T-helper 17 cell (primary cell): ENCODE results near the gene MAMDC2. TPM values are rescaled to one million over a fixed set of nuclear protein-coding genes. Genes with fewer than 3 reads are reported as not detected.
A peak's percentile ranks its signal among the peaks of the same experiment; 100 is the strongest.
"Not testable (repeated sequence)": the region's sequence is repeated elsewhere in the genome, so short reads cannot be mapped to it uniquely, and the experiment has no call there.

Source experiments
- ATAC-seq: fragments of 150-1000 bp; cut with Tn5 transposase; 2 replicates; pipeline ENCODE4 v1.10.0; 2021; ENCODE audit warnings: mild to moderate bottlenecking, moderate library complexity
- DNase-seq, 3 donors: peaks; one replicate each; pipeline versions ENCODE4 v3.0.0 to v3.0.0-alpha.2; 2020 to 2021
- H3K9me3 ChIP-seq: one replicate; pipeline ENCODE4 v1.7.0; 2013; ENCODE audit warnings: low read length, mild to moderate bottlenecking; ENCODE audit not compliant: control insufficient read depth, poor library complexity, severe bottlenecking
- H3K27ac Mint-ChIP-seq: one replicate; pipeline ENCODE4 v1.8.0; 2022; ENCODE audit warnings: mild to moderate bottlenecking, moderate library complexity, mixed read lengths
- H3K27me3 Mint-ChIP-seq: one replicate; pipeline ENCODE4 v1.8.0; 2022; ENCODE audit warnings: mixed read lengths
- H3K36me3 Mint-ChIP-seq: one replicate; pipeline ENCODE4 v1.8.0; 2022; ENCODE audit warnings: low read depth, mixed read lengths
- H3K4me1 Mint-ChIP-seq: one replicate; pipeline ENCODE4 v1.8.0; 2022; ENCODE audit warnings: mild to moderate bottlenecking, mixed read lengths
- H3K4me3 Mint-ChIP-seq: one replicate; pipeline ENCODE4 v1.8.0; 2022; ENCODE audit warnings: mild to moderate bottlenecking, moderate library complexity, mixed read lengths
- total RNA-seq, 4 donors: library from RNA in 2 of 4; stranded (reverse) in 2 of 4; gene quantifications; one replicate each; pipeline ENCODE4 v1.2.3 and lab custom pipeline; 2022 to 2026

MAMDC2 gene
- total RNA-seq, 2 donors from 2014 or later: 0.07 TPM; not detected in 1

DNA sequence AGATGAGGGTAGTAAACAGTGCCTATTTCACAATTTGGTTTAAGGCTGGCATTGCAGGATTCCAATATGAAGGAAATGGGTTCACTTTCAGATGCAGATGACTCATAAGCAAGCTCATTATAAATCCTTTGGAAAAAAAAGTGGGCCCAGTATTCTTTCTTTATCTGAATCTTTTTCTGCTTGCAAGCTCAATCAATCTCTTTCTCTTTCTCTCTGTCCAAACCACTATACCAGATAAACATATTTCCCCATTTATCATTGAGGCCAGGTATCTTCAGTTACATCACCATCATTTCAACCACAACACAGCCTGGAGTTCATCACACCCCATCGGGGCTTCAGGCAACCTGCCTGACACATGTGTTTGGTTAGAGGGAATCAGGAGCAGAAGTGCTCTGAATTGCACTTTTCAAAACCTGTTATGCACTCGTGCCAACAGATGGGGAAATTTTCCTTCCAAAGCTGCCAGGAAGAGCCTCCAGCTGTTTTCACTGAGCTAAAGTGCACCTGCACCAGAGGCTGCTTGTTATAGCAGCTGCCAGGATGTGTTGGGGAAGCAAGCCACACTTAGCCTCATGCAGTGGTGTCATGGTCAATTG, 30.0 kb upstream of the MAMDC2 start:
- H3K9me3 ChIP-seq: no peaks in the 10 kb centered on the region
- Mint-ChIP-seq H3K4me1 (no peaks in the 10 kb centered on the region), H3K4me3 (no peak overlapping the region), H3K27ac (no peak overlapping the region), H3K36me3 (no peaks in the 10 kb centered on the region), H3K27me3 (peaks cover 6% of the 10 kb centered on the region)
- ATAC-seq (no peak), DNase-seq (no peak)

DNA sequence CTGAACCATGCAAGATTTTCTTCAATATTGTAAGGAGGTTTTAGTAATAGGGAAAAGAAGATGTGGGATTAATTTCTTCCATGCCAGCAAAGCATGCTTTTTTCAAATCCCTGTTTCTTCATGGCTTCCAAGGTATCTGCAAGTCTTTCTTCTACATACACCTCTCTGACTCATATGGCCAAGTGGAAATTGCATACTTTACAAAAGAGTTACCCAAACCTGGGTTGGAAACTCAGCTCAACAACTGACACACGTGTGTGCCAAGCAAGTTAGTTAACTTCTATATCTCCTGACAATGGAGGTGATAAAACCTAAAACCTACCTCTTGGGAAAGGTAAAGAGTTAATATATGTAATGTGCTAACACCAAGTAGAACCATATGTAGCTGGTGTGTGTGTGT, 28.5 kb upstream of the MAMDC2 start:
- DNase-seq (no peak), ATAC-seq (no peak)
- no peaks in the 10 kb centered on the region for H3K36me3 Mint-ChIP-seq
- no peak overlapping the region for H3K27ac Mint-ChIP-seq
- H3K27me3 Mint-ChIP-seq: peaks cover 12% of the 10 kb centered on the region
- no peak overlapping the region for H3K4me3 Mint-ChIP-seq
- no peaks in the 10 kb centered on the region for H3K4me1 Mint-ChIP-seq
- no peaks in the 10 kb centered on the region for H3K9me3 ChIP-seq

GRCh38 chr9:70020217-70020616, 23.4 kb upstream of the MAMDC2 start:
- DNase-seq (no peak), ATAC-seq (no peak)
- no peaks in the 10 kb centered on the region for H3K36me3 Mint-ChIP-seq
- no peak overlapping the region for H3K27ac Mint-ChIP-seq
- no peaks in the 10 kb centered on the region for H3K9me3 ChIP-seq
- no peak overlapping the region for H3K4me3 Mint-ChIP-seq
- H3K27me3 Mint-ChIP-seq: peaks cover 27% of the 10 kb centered on the region
- H3K4me1 Mint-ChIP-seq: no peaks in the 10 kb centered on the region

- Mint-ChIP-seq H3K27me3 (peaks cover 31% of the 10 kb centered on the region), H3K4me3 (no peak overlapping the region), H3K4me1 (no peaks in the 10 kb centered on the region), H3K36me3 (no peaks in the 10 kb centered on the region), H3K27ac (no peak overlapping the region)
- no peak for ATAC-seq
- DNase-seq: no peak
- no peaks in the 10 kb centered on the region for H3K9me3 ChIP-seq
These were observed 22.6 kb upstream of the MAMDC2 start for GRCh38 chr9:70020991-70021571.

DNA sequence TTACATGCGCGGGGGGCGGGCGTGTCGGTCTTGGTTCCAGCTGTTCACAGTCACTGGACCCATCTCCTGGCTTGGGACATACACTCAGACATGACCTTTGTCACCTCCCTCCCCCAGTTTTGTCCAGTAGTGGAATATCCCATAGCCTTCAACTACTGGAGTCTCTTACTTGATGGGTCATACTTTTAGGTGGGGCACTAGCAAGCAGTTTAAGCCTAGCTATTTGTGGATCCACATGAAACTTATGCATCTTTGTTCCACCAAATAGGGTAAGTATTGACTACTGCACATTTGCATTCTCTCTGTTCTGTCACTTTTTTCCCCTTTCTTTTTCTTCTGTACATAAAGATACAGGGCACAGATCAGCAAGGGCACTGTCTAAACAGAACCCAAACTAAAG, 15.4 kb upstream of the MAMDC2 start:
- no peak for DNase-seq
- Mint-ChIP-seq H3K4me1 (no peaks in the 10 kb centered on the region), H3K36me3 (no peaks in the 10 kb centered on the region), H3K27me3 (peaks cover 17% of the 10 kb centered on the region), H3K4me3 (no peak overlapping the region), H3K27ac (no peak overlapping the region)
- no peak for ATAC-seq
- no peaks in the 10 kb centered on the region for H3K9me3 ChIP-seq

DNA sequence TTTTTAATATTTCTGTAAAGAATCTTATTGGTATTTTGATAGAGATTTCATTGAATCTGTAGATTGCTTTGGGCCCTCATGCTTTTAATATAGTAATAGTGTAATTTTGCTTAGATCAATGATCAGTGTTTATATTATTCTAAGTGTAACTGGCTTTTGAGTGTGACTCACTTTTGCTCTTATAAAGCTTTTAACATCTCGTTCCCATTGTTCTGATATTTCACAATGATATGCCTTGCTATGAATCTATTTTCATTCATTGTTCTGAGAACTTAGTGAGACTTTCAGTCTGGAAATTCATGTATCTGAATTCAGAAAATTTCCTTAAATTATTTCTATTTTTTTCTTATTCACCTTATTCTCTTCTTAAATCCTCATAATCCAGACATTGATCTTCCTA, 13.5 kb upstream of the MAMDC2 start:
- H3K27ac Mint-ChIP-seq: no peak overlapping the region

DNA sequence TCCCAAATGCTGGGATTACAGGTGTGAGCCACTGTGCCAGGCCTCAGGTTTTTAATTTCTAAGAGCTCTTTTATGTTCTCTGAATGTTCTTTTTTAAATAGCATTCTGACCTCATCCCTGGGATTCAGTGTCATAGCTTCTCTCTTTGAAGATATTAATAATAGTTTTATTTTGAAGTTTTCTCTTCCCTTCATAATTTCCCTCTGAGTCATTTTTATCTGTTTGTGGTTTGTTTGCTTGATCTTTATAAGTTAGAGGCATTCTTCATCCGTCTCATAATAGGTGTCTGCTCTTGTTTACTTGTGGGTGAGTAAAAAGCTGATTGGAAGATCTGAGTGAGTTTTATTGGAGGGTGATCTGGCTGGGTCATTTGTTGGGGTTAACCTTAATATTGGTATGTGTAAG, 12.5 kb upstream of the MAMDC2 start:
- Mint-ChIP-seq H3K27me3 (peaks cover 3% of the 10 kb centered on the region), H3K27ac (no peak overlapping the region)

More for the DNA sequence above, 13.5 kb upstream of the MAMDC2 start:
- H3K4me1 Mint-ChIP-seq: no peaks in the 10 kb centered on the region
- no peak for ATAC-seq
- H3K36me3 Mint-ChIP-seq: no peaks in the 10 kb centered on the region
- DNase-seq: no peak
- no peaks in the 10 kb centered on the region for H3K9me3 ChIP-seq
- H3K27me3 Mint-ChIP-seq: peaks cover 7% of the 10 kb centered on the region
- H3K4me3 Mint-ChIP-seq: no peak overlapping the region

GRCh38 chr9:70034271-70034711, 9.4 kb upstream of the MAMDC2 start:
- no peak for DNase-seq
- Mint-ChIP-seq H3K27ac (no peak overlapping the region), H3K4me1 (no peaks in the 10 kb centered on the region), H3K27me3 (no peaks in the 10 kb centered on the region), H3K36me3 (no peaks in the 10 kb centered on the region), H3K4me3 (no peak overlapping the region)
- ATAC-seq: no peak
- no peaks in the 10 kb centered on the region for H3K9me3 ChIP-seq

More for the DNA sequence above, 12.5 kb upstream of the MAMDC2 start:
- ATAC-seq: no peak
- no peaks in the 10 kb centered on the region for H3K9me3 ChIP-seq
- Mint-ChIP-seq H3K36me3 (no peaks in the 10 kb centered on the region), H3K4me1 (no peaks in the 10 kb centered on the region), H3K4me3 (no peak overlapping the region)
- DNase-seq: no peak

DNA sequence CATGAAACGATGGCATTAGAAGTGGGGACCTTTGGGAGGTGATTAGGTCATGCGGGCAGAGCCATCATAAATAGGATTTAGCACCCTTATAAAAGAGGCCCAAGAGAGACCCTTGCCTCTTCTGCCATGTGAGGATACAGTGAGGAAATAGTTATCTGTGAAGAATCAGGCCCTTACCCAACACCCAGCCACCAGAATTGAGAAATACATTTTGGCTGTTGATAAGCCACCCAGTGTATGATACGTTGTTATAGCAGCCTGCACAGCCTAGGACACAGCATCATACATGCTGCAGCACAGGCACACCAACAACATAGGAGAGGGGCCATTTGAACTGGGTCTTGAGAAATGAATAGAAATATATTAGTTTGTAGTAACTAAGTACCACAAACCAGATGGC, 8.0 kb upstream of the MAMDC2 start:
- DNase-seq (no peak), ATAC-seq (no peak)
- no peak overlapping the region for H3K4me3 Mint-ChIP-seq
- no peaks in the 10 kb centered on the region for H3K9me3 ChIP-seq
- no peak overlapping the region for H3K27ac Mint-ChIP-seq
- H3K4me1 Mint-ChIP-seq: no peaks in the 10 kb centered on the region
- H3K27me3 Mint-ChIP-seq: no peaks in the 10 kb centered on the region
- H3K36me3 Mint-ChIP-seq: no peaks in the 10 kb centered on the region

DNA sequence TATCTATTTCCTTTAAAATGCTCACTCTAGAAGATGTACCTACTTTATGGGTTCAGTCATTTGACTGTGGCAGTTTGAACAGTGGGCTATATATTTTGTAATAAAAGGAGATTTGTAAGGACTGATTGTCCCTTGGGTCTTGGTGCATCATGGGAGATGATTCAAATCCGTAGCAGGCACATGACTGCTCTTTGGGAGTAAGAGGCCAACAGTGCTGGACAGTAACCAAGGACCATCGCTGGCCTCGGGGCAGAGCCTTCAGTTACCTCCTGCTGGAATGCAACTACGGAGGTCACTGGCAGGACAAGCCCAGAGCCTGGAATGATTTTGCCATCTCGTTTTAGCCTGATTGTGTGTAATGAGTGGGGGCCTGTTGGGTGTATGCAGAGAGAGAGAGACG, 7.0 kb upstream of the MAMDC2 start:
- Mint-ChIP-seq H3K36me3 (peaks cover 1% of the 10 kb centered on the region), H3K27ac (no peak overlapping the region), H3K4me3 (no peak overlapping the region), H3K4me1 (no peaks in the 10 kb centered on the region), H3K27me3 (peaks cover 2% of the 10 kb centered on the region)
- ATAC-seq (no peak), DNase-seq (no peak)
- no peaks in the 10 kb centered on the region for H3K9me3 ChIP-seq

DNA sequence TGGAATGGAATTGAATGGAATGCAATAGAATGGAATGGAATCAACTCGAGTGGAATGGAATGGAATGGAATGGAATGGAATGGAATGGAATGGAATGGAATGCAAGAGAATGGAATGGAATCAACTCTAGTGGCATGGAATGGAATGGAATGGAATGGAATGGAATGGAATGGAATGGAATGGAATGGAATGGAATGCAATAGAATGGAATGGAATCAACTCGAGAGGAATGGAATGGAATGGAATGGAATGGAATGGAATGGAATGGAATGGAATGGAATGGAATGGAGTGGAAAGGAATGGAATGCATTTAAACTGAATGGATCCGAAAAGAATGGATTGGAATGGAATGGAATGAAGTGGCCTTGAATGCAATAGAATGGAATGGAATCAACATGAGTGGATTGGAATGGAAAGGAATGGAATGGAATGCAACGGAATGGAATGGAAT, 5.5 kb upstream of the MAMDC2 start:
- ATAC-seq, H3K9me3 ChIP-seq, DNase-seq, H3K27ac Mint-ChIP-seq, H3K36me3 Mint-ChIP-seq, H3K4me1 Mint-ChIP-seq, H3K4me3 Mint-ChIP-seq: not testable (repeated sequence)
- H3K27me3 Mint-ChIP-seq: peaks cover 15% of the 10 kb centered on the region

DNA sequence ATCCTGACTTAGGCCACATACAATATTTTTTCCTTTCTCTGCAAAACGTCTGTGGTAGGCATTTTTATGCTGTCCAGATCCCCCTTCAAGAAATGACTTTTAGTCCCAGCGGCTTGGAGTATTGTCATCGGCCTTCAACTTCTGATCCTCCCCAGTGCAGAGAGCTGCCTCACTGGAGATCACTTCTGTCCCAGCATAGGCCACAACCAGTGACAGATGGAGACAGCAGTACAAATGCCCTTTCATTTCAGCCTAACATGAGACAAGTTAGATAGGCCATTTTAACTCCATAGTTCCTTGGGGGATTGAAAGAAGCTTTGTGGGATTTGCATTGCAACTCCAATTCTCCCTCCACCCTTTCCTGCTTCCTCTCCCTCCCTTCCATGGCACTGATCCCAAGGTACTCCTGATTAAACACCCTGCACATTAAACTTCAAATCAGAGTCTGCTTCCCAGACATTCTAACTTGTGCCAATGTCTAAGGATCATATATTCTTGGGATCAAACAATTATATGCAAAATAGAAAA, 3.2 kb upstream of the MAMDC2 start:
- H3K27ac Mint-ChIP-seq: no peak overlapping the region
- no peak overlapping the region for H3K4me3 Mint-ChIP-seq
- H3K36me3 Mint-ChIP-seq: peaks cover 8% of the 10 kb centered on the region
- peaks cover 13% of the 10 kb centered on the region for H3K4me1 Mint-ChIP-seq
- ATAC-seq: no peak
- H3K9me3 ChIP-seq: no peaks in the 10 kb centered on the region
- DNase-seq: no peak
- peaks cover 37% of the 10 kb centered on the region for H3K27me3 Mint-ChIP-seq

DNA sequence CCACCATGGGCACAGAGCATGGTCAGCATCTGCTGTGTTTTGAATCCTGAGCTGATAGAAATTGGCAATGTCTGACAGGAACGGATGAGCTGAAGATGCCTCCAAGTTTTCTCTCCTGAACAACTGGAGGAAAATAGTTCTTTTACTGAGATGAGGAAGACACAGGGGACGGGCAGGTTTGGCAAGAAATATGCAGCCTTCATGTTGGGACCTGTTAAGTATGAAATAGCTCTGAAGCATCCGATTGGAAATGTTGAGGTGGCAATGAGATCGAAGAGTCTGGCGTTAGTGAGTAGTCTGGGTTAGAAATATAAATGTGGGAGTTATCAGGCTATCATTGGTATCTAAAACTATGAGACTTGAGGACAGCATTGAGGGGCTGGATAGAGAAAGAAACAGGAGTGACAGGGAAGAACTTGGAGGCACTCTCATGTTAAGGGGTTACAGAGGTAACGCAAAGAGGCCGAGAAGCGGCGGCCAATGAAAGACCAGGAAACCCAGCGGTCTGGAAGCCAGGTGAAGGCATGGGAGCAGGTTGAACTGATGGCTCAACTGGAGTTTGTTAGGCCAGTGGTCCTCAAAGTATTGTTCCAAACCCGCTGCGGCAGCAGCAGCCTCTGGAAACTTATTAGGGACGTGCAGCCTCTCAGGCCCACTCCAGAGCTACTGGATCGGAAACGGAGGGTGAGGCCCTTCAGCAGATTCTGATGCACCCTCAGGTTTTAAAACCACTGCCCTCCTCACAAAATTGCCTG, 1.0 kb upstream of the MAMDC2 start:
- Mint-ChIP-seq H3K4me1 (peaks cover 13% of the 10 kb centered on the region), H3K27ac (no peak overlapping the region), H3K4me3 (peak overlapping the region; percentile 4), H3K36me3 (peaks cover 8% of the 10 kb centered on the region), H3K27me3 (peaks cover 47% of the 10 kb centered on the region)
- H3K9me3 ChIP-seq: no peaks in the 10 kb centered on the region
- DNase-seq: no peak
- no peak for ATAC-seq
